GM19452 (cell line): ENCODE measurements around the gene TNS3.
"Not testable (repeated sequence)": the region's sequence is repeated elsewhere in the genome, so short reads cannot be mapped to it uniquely, and the experiment has no call there.

Experiments
- ATAC-seq: cut with Tn5 transposase; IDR thresholded peaks from one replicate; pipeline ENCODE4 v1.9.1; 2021; ENCODE audit not compliant: unreplicated experiment

TNS3 gene

GRCh38 chr7:47603514-47604255 is 21.8 kb upstream of the TNS3 start:
- ATAC-seq: not testable (repeated sequence)

- ATAC-seq: no peak
These were observed 20.5 kb upstream of the TNS3 start for GRCh38 chr7:47602272-47603004.

GRCh38 chr7:47601881-47602249 is 20.0 kb upstream of the TNS3 start:
- ATAC-seq: no peak

GRCh38 chr7:47601119-47601880 is 19.4 kb upstream of the TNS3 start:
- ATAC-seq: peak; percentile 62

GRCh38 chr7:47600199-47601118 is 18.5 kb upstream of the TNS3 start:
- ATAC-seq: peak; percentile 50

GRCh38 chr7:47597379-47597778 is 15.5 kb upstream of the TNS3 start:
- ATAC-seq: no peak

GRCh38 chr7:47596502-47597202 is 14.7 kb upstream of the TNS3 start:
- no peak for ATAC-seq

- ATAC-seq: no peak
These were observed 12.5 kb upstream of the TNS3 start for GRCh38 chr7:47594406-47594805.

- no peak for ATAC-seq
These were observed 10.0 kb upstream of the TNS3 start for GRCh38 chr7:47591655-47592572.

GRCh38 chr7:47591089-47591654 is 9.3 kb upstream of the TNS3 start:
- ATAC-seq: no peak

GRCh38 chr7:47590215-47590614 is 8.3 kb upstream of the TNS3 start:
- not testable (repeated sequence) for ATAC-seq

GRCh38 chr7:47588704-47589225 is 6.9 kb upstream of the TNS3 start:
- no peak for ATAC-seq

- no peak for ATAC-seq
These were observed 6.1 kb upstream of the TNS3 start for GRCh38 chr7:47587976-47588375.

GRCh38 chr7:47587351-47587750 is 5.4 kb upstream of the TNS3 start:
- ATAC-seq: no peak

- no peak for ATAC-seq
These were observed 5.0 kb upstream of the TNS3 start for GRCh38 chr7:47586925-47587324.

- not testable (repeated sequence) for ATAC-seq
These were observed 4.3 kb upstream of the TNS3 start for GRCh38 chr7:47586161-47586670.

GRCh38 chr7:47584536-47584895 is 2.6 kb upstream of the TNS3 start:
- ATAC-seq: no peak
